HG03354 (cell line): Measurements from ENCODE around the gene PAQR5.
A peak's percentile ranks its signal among the peaks of the same experiment; 100 is the strongest.

Source experiments
- ATAC-seq: cut with Tn5 transposase; IDR thresholded peaks from one replicate; pipeline ENCODE4 v1.9.1; 2021; ENCODE audit warnings: mild to moderate bottlenecking; ENCODE audit not compliant: unreplicated experiment, poor library complexity, severe bottlenecking

PAQR5 gene

DNA sequence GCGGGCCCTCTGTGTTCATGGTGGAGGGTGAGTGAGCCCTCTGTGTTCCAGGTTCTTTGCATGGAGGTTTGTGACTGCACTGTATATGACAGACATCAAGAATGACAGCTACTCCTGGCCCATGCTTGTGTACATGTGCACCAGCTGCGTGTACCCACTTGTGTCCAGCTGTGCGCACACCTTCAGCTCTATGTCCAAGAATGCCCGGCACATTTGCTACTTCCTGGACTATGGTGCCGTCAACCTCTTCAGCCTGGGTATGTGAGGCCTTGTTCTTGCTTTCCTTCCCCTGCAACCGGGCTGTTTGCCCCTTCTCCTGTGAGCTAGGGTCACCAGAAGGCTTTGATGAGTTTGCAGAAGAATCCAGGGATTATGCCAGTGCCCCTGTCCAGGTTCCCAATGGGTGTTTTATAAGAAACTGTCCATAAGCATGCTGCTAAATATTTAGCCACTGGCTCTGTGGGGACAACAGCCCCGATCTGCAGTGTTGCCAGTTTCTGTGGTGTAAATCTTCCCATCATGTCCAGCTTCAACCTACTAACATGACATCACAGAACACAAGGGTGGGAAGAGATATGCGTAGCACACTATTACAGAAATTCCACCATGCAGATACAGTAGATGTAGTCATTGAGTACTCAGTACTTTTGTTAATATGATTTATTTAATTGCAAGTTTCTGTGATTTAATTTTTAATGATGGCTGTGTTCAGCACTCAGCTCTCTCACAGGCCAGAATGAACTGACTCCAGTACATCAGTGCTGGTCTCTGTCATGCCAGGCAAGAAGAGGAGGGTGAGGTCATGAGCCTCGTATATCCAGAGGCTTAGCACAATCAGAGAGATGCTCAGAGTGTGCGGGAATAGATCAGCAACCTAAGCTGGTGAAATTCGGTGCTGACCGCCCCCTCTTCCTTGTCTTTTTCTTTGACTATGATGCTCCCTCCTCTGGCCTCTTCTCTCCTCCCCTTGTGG lies 86.2 kb downstream of the PAQR5 start:
- no peak for ATAC-seq

DNA sequence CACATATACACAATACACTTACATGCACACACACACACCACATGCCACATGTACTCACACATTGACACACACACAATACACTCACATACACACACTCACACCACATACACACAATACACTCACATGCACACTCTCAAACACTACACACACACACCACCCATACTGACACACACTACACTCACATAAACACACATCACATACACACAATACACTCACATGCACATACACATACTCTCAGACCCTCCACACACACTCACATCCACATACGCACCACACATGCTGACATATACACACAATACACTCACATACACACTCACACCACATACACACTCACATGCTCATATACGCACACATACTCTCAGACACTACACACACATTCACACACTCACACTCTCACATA lies 87.1 kb downstream of the PAQR5 start:
- ATAC-seq, result no peak

GRCh38 chr15:69386284-69386683 lies 87.6 kb downstream of the PAQR5 start:
- ATAC-seq, result no peak

- no peak for ATAC-seq
Observed at GRCh38 chr15:69388260-69388705, 89.6 kb downstream of the PAQR5 start.

GRCh38 chr15:69389426-69389825 lies 90.7 kb downstream of the PAQR5 start:
- no peak for ATAC-seq

DNA sequence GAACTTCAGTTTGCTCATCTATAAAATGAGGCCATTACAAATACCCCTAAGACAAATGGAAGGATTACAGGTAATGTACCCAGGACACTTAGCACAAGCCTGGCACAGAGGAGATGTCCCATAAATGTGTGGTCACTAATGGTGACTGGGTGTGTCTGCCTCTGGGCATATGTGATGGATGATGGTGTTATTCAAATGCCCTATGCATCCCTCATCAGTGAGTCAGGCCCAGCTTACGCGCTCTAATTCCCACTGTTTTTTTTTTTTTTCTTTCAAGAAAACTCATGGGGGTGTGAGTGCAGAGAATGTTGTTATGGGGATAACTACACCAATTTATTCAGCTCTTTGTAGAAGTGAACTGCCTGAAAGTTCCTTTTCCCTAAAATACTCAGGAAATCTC lies 91.9 kb downstream of the PAQR5 start:
- no peak for ATAC-seq

GRCh38 chr15:69391046-69391757 lies 92.5 kb downstream of the PAQR5 start:
- no peak for ATAC-seq

- no peak for ATAC-seq
Observed at GRCh38 chr15:69392352-69392751, 93.6 kb downstream of the PAQR5 start.

- no peak for ATAC-seq
Observed at GRCh38 chr15:69393831-69394491, 95.2 kb downstream of the PAQR5 start.

DNA sequence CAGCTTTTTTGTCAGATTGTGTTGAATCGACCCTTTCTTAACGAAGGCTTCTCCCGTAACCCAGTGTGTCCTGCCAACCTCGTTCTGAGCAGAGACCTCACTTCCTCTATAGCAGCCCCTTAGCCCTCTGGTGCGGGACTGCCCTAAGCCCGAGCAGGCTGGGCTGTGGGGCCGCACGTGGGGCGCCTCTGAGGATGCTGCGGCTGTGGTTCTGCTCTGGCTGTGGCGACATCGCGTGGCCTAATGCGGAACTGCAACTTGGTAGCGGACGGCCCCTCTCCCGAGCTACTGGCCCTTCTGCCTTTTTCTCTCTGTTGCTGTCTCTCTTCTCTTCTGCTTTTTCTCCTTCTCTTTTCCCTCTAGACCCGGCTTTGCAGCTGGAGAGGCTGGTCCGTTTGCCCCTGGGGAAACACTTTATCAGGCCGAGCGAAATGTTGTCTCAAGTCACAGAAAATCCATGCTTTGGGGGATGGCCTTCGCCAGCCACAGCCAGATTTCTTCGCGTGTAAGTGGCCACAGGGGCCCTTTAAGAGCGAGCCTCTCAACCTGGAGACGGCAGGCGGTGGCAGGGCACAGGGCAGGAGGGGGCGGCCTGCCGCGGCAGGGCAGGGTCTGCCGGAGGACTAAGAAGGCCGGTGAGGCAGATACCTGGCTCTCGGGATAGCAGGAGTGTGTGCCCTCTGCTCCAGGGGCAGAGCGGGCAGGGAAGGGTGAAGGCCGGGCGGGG lies 96.0 kb downstream of the PAQR5 start:
- ATAC-seq, result peak; percentile 78

- ATAC-seq, result no peak
Observed at GRCh38 chr15:69395460-69395859, 96.7 kb downstream of the PAQR5 start.

DNA sequence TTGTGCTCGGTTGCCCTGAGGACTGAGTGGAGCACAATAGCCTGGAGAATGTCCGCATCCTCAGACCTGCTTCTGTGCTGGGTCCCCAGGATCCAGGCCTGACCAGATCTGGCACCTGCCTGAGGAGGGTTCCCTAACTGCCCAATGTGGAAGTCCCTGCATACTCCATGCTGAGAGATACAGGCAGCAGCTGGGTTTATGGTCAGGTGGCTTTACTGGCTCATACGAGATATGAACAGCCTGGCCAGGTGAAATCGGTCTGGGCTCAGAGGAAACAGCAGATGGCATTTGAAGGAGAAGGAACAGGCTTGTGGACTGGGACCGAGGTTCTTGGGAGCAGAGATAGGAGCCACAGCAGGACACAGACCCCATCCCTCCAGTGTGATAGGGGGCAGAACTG lies 97.3 kb downstream of the PAQR5 start:
- ATAC-seq, result no peak

GRCh38 chr15:69398491-69398891 lies 99.8 kb downstream of the PAQR5 start:
- ATAC-seq, result no peak

DNA sequence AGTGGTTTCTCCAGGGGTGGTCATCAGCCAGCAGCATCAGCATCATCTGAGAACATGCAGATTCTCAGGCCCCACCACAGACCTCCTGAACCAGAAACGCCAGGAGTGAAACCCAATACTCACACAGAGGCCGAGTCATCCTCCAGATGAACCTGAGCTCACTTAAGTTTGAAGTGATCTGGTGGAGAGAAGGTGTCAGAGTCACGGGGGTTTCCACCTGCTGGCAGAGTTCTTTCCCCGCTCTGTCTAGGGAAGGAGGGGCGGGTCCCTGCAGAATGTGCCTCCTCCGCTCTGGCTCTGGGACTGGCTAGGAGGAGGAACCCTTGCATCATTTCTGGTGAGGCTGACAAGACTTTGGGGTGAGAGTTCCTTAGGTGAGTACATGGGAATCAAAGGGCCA lies 102.1 kb downstream of the PAQR5 start:
- ATAC-seq, result no peak

DNA sequence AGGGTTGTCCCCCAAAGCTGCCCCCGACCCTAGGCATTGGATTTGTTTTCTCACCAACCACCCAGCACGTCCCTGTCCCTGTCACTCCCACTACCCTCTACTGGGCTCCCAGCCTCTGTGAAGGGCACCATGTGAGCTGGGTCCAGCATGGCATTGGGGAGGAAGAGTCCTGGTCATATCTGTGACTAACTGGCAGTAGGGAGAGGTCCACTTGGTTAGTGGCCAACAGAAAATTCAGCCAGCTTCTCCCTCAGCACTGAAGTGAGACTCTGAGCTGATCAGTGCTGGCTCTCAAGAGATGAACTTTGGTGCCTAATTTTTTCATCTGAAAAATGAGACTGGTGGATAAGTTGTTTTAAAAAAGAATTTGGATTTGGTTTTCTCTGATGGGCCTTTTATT lies 104.1 kb downstream of the PAQR5 start:
- no peak for ATAC-seq

DNA sequence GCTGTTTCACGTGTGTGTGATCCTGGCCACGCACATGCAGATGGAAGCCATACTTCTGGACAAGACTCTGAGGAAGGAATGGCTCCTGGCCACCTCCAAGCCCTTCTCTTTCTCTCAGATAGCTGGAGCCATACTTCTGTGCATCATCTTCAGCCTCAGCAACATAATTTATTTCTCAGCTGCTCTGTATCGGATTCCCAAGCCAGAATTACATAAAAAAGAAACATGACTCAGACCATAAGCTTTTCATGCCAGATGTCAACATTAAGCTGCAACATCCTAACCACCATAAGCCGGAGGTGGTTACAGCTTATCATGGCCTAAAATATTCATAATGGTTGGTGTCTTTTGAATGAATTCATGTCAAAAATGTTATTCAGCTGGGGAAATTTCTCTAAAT lies 104.9 kb downstream of the PAQR5 start:
- ATAC-seq, result no peak

DNA sequence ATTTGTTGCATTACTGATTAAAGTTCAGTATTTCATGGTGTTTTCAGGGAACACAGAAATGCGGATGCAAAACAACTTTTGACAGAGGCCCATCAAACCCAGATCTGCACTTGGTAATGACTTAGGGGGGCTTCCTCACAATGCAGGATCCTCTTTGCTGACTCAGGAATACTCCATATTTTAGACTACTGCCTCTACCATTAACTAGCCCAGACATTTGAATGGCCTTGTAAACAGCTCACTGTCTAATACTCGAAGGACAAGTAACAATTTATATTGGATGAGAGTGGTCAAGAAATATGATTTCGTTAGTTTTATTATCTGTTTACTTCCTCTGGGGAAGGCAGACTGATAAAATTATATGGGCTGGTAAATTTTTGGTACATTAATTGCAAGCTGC lies 106.4 kb downstream of the PAQR5 start:
- no peak for ATAC-seq

GRCh38 chr15:69407719-69408400 lies 109.1 kb downstream of the PAQR5 start:
- ATAC-seq, result no peak

GRCh38 chr15:69408841-69409240 lies 110.1 kb downstream of the PAQR5 start:
- ATAC-seq, result no peak
